GM19452 (cell line): ENCODE results near the gene PCDHB1.

Source experiments
- ATAC-seq: cut with Tn5 transposase; IDR thresholded peaks from one replicate; pipeline ENCODE4 v1.9.1; 2021; ENCODE audit not compliant: unreplicated experiment

The PCDHB1 gene

DNA sequence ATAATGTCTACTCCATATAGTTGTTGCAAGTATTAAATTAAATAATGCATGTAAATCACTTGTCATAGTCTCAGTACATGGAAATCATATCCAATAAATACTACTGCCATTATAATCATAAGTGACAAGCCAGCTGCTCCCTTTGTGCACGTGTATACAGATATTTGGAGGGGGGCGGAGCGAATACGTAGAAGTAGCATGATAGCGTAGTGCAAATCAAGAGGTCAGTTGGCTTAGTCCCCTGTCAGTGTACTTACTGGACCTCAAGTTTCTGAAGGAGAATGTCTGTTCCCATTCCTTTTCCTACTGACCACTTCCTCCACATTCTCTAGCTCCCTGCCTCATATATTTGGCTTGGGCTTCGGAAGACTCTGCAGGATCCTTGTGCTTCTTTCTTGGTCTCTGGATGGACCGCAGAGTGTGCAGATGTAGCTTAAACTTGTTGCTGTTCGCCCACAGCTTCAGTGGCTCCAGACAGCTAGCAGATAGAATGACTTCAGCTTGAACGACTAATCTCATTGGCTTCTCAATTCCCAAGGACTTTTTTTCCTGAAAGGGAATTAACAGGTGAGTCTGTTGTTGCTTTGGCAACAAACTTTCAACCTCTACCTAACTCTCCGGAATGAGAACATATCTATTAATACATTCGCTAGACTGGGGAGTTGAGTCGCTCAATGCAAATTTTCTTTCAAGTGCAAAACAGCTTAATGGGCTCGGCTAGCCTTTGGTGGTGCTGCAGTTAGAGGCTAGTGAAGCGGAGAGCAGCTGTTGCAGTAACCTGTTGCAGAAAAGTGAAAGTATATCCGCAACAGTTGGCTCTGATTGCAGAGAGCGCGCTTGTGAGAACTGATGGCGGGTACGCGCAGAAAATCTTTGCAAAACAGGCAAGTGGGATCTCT is at the start of gene PCDHB1:
PCDHB1 (plus strand) TSS at position 753 of the 899 bp plus-strand sequence; CDS start at position 850, 97 bp downstream.
- ATAC-seq = no peak

DNA sequence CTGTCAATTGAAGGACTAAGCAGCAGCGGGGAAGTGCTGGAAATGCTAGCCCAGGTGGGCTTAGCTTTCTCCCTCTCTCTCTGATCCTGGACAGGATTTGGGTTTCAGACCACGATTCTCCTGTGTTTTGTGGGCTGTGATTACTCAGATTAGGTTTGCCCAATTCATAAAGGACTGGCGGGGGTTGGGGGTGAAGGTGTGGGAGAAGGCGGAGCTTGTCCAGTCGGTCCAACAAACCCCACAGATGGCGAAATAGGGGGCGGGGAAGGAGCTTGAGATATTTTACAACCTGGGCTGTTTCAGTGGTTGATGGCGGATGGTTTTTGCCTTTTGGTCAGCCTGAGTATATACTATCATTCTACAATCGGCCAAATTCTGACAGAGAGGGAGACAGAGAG is 49.7 kb upstream of the PCDHB1 start:
- no peak for ATAC-seq

- no peak for ATAC-seq
Observed at GRCh38 chr5:141001844-141002604, 49.1 kb upstream of the PCDHB1 start.

DNA sequence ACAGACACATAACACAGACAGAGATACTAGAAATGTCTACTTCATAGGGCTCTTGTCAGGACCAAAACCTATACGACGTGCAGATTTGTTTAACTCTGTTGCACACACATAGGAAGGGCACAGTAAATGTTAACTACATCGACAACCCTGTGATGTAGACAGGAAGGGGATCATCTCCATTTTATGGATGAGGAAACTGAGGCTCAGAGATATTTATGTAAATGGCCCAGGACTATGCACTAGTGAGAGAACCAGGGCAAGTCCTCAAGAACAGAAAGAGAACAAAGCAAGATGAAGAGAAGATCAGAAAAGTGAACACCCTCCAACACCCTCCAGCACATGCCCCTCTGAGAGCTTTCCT is 48.6 kb upstream of the PCDHB1 start:
- ATAC-seq = no peak

DNA sequence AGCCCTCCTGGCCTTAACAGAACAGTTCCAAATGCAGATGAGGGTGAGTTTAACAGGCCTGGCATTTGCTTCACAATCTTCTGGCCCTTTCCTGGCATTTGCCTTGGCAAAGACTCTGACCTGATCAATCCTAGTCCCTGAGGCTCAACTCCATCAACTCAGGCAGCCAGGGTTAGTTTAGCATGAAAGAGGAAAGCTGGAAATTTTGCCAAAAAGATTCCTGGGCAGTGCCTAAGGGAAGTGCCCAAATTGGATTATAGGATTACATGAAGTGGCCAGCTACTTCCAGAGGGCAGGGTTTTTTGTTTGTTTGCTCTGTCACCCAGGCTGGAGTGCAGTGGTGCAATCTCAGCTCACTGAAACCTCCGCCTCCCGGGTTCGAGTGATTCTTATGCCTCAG is 48.1 kb upstream of the PCDHB1 start:
- no peak for ATAC-seq

DNA sequence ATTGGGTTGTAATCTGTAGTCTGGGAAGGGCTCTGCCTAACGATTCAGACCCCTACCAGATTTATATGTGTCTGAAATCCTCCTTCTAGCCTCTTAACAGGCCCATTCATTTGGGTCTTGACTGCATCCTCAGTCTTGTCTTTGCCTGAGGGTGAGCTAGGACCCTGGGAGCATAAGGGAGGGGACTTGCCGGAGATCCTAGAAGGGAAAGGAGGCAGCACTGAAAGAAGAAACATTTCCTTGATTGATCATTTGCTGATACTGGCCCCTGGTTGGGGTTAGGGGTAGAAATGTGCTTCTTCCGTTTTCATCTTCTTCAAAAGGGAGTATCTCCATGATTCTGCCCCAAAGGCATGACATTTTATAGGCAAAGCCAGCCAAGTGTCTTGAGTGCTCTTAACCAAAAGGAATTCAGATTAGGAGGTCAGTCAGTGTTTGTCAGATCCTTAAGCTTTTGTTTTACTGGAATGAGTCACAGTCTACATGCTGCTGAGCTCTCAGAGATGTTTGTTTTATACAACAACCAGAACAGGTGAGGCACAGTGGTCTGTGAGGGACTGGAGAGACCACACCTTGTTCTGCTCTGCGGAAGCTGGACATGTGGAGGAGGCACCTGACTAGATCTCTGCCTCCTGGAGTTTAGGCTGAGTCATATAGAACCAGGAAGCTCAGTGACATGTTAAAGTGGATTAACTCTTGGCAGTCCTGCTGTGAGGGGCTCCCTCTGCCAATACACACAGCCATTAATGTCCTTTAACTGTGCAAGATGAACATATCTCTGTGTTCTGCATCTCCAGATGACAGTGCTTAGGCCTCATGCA is 47.2 kb upstream of the PCDHB1 start:
- no peak for ATAC-seq

DNA sequence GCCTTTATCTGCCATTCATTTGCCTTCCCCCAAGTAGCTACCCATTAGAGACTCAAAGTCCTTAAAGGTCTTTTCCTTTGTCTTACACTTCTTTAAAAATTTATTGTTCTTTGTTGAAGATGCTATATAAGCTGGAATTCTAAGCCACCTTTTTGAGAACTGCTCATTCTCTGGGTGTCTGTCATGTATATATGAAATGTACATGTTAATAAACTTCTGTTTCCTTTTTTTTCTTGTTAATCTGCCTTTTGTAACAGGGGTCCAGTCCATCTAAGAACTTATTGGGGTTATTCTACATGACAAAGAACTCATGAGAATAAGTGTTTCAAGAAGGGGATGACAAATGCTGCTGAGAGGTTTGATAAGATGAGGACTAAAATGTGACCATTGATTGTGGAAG is 43.4 kb upstream of the PCDHB1 start:
- no peak for ATAC-seq

- ATAC-seq = no peak
Observed at GRCh38 chr5:141010047-141010793, 41.0 kb upstream of the PCDHB1 start.

DNA sequence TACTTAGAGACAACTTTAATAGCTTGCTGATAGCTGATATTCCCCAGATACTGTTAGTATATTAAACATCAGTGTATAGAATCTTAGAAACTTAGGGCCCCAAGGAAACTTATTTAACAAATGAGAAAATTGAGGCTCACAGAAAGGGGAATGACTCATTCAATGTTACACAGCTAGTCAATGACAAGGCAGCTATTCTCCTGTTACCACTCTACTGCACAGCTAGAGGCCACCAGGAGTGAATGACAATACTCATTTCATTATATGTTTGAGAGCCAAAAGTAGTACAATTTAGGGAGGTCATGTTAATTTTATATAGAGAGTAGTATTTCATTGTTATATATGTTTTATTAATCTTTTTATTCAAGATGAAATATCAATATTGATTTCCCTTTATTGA is 33.2 kb upstream of the PCDHB1 start:
- ATAC-seq = no peak

- no peak for ATAC-seq
Observed at GRCh38 chr5:141022384-141022783, 28.8 kb upstream of the PCDHB1 start.

DNA sequence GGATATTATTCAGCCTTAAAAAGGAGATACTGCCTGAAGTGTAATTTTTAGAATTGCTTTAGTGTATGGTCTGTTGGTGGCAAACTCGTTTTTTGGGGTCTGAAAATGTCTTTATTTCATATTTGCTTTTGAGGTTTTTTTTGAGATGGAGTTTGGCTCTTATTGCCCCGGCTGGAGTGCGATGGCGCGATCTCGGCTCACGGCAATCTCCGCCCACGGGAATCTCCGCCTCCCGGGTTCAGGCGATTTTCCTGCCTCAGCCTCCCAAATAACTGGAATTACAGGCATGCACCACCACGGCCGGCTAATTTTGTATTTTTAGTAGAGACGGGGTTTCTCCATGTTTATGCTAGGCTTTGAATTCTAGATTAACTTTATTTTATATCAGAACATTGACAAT is 20.2 kb upstream of the PCDHB1 start:
- ATAC-seq = no peak

DNA sequence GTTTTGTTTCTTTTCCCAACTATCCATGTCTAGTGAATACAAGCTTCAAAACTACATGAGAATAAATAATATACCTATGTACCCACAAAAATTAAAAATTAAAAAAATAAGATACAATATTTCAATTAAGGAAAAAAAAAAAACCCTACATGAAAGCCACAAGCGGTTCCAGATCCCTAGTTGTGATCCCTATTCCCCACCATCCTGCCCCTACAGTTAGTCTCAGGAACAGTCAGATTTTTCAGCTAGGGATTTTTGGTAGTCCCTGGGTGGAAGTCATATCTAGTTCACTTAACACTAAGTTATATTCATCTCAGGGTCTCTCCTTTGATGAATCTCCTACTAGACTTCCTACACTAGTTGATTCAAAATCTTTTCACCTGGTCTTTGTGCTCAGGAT is 18.5 kb upstream of the PCDHB1 start:
- no peak for ATAC-seq

- no peak for ATAC-seq
Observed at GRCh38 chr5:141039061-141039460, 12.1 kb upstream of the PCDHB1 start.

DNA sequence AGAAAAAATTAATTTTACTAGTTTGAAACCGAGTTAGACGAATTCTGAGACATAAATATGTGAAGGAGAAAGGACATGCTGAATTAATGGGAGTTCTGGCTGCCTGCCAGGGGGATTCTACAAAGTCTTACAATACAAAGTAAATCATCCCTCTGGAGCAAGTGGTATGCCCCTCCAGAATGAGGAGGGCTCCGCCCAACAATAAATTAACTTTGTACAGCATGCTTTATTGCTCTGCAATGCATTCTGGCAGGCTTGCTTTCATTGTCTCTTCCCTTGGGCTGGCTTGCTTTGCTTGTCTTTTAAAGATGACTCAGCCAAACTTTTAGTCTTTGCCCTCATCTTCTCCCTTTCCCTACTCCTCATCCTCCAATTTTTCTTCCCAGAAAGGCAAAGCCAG is 11.7 kb upstream of the PCDHB1 start:
- no peak for ATAC-seq

GRCh38 chr5:141040093-141040770 is 10.9 kb upstream of the PCDHB1 start:
- ATAC-seq = no peak

DNA sequence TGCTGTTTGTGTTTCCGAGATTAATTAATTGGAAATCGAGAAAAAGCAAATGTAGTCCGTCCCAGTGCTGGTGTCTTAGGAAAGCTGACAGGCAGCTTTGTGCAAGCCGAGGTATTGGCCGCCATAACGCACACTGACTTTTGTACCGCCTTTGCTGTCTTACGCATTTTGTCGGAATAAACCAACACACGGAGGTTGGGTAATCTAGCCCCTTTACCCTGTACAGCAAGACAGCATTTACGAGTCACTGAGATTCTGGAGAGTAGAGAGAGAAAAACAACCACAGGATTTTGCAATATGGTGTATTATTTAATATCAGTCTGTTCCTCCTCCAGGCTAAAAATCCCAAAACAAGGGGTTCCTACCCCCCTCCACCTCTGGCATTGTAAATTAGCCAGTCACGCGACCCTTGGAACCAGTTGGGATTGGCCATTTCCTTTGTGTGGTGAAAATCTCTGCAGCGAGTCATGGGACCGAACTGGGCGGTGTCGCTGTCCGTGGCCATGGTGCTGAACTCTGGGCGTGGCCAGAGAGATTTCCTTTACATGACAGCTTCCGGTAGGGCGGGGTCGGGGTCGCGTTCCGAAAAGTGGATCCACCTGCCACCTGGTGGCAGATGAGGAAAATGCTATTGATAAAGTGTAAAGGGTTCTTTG is 10.3 kb upstream of the PCDHB1 start:
- ATAC-seq = peak; percentile 64

GRCh38 chr5:141041427-141041785 is 9.8 kb upstream of the PCDHB1 start:
- ATAC-seq = no peak

GRCh38 chr5:141042555-141042954 is 8.6 kb upstream of the PCDHB1 start:
- ATAC-seq = no peak

- no peak for ATAC-seq
Observed at GRCh38 chr5:141051521-141051866, 320 bp downstream of the PCDHB1 start.

- no peak for ATAC-seq
Observed at GRCh38 chr5:141077826-141078225, 26.7 kb downstream of the PCDHB1 start.
